ENCODE data around the gene TRAK2.

DNA sequence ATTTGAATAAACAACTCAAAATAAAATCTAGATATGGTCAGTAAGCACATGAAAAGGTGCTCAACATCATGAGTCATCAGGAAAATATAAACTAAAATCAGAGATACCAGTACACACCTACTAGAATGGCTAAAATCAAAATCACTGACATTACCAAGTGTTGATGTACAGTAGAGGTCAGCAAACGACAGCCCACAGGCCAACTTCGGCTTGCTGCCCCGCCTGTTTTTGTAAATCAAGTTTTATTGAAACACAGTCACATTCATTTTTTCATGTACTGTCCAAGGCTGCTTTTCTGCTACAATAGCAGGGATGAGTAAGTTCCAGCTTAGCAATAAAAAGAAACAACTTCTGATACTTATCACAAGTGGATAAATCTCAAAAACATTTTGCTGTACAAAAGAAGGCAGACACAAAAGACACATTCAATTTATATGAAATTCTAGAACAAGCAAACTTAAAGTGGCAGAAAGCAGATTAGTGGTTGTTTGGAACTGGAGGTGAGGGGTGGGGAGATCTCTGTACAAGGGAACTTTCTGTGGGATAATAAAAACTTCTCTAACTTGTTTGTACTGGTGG, 32.1 kb downstream of the TRAK2 start:
- TF ChIP-seq POLR2A (IDR thresholded peaks at IDR 0.05; ENCODE audit: low read depth, low read length) (no peak), POLR2AphosphoS5 (IDR thresholded peaks at IDR 0.05; ENCODE audit: low read depth, low read length) (no peak), TAF1 (IDR thresholded peaks at IDR 0.05; ENCODE audit: low read depth, low read length) (no peak)
